GM12874 (cell line): ENCODE data around the gene ATP5PO.

Experiments
- TF ChIP-seq, protein P1 (sequence below): IDR thresholded peaks from 2 replicates; pipeline ENCODE4 v1.5.1; 2011; ENCODE audit warnings: low read depth, mild to moderate bottlenecking, control low read depth, low read length, moderate library complexity; ENCODE audit not compliant: insufficient read depth

The ATP5PO gene

DNA sequence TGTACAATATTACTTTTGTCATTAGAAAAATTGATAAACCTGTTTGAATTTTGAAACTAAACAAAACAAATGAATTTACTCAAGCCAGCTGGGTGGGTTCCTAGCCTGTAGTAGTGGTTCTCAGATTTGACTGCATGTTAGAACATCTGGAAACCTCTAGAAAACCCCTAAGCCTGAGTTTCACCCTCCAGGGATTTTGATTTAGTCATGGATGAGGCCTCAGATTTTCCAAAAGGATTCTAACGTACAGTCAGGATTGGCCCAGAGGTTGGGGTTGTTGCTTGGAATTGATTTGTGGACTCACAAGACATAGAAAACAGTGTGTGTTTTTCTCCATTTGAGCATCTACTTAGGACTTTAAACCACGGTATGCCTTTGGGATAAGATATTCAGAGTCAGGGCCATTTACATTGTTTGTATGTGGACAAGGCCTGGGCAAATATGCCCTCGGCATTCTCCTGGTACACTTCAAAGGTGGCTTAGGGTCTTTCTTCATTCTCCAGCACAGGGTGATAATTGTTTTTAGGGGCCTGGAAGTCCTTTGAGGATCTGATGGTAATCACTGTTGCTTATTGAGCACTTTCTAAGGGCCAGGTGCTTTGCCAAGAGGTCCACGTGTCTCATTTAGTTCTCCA is 42.6 kb downstream of the ATP5PO start:
- TF ChIP-seq, protein P1, sequence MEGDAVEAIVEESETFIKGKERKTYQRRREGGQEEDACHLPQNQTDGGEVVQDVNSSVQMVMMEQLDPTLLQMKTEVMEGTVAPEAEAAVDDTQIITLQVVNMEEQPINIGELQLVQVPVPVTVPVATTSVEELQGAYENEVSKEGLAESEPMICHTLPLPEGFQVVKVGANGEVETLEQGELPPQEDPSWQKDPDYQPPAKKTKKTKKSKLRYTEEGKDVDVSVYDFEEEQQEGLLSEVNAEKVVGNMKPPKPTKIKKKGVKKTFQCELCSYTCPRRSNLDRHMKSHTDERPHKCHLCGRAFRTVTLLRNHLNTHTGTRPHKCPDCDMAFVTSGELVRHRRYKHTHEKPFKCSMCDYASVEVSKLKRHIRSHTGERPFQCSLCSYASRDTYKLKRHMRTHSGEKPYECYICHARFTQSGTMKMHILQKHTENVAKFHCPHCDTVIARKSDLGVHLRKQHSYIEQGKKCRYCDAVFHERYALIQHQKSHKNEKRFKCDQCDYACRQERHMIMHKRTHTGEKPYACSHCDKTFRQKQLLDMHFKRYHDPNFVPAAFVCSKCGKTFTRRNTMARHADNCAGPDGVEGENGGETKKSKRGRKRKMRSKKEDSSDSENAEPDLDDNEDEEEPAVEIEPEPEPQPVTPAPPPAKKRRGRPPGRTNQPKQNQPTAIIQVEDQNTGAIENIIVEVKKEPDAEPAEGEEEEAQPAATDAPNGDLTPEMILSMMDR, result no peak

DNA sequence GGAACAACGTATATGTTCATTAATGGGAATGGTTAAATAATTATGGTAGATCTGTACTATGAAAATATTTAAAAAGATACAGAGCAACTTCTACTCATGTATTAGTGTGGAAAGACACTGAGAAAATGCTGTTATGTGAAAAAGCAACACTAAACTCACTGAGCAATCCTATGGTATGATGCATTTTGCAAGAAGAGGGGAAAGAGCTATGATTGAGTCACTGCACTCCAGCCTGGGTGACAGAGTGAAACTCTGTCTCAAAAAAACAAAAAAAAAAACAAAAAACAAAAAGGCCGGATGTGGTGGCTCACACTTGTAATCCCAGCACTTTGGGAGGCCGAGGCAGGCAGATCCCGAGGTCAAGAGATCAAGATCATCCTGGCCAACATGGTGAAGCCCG is 44.4 kb downstream of the ATP5PO start:
- TF ChIP-seq, protein P1, result no peak

DNA sequence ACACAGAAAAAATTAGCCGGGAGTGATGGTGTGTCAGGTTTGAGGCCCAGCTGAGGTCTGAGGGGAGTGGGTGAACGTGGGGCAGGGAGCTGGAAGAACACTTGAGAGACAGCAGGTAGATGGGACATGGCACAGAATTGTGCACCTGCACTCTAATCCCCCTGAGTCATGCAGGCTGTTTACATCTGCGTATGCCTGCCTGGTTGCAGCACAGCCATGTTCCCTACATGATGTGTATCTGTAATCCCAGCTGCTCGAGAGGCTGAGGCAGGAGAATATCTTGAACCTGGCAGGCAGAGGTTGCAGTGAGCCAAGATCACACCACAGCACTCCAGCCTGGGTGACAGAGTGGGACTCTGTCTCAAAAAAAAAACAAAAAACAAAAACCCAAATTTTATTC is 44.8 kb downstream of the ATP5PO start:
- TF ChIP-seq, protein P1, result no peak

DNA sequence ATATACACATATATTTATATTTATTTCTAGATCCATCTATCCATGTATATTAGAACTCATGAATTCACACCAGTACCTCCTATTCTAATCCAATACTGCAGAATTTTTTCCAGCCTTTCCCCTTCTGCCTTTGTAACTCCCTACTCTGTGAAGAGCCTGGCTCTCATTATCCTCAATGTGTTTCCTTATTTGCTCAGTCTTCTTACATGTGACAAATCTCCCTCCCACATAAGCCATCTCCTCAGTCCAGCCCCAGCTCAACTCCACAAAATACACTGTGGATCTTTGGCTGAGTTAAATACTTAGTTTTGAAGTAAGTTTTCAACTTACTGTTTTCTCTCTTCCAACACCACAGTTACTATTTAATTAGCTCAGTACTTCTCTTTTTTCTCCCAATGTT is 45.7 kb downstream of the ATP5PO start:
- TF ChIP-seq, protein P1, result no peak

DNA sequence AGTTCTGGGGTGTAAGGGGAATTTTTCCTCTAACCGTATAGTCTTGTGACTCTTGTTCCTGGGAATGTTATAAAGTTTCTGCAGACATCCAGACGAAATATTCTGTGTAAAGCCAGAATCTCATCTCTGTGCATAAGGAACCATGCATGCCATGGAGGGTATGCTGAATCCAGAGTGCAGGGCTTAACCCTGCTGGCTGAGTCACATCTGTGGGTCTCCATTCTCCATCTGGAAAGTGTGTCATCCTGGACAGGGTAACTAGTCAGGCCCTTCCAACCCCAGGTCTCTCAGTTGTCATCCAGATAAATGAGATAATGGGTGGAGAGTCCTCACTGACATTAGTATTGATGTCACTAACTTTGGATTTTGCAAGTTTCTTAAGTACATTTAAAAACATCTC is 48.8 kb downstream of the ATP5PO start:
- TF ChIP-seq, protein P1, result no peak

DNA sequence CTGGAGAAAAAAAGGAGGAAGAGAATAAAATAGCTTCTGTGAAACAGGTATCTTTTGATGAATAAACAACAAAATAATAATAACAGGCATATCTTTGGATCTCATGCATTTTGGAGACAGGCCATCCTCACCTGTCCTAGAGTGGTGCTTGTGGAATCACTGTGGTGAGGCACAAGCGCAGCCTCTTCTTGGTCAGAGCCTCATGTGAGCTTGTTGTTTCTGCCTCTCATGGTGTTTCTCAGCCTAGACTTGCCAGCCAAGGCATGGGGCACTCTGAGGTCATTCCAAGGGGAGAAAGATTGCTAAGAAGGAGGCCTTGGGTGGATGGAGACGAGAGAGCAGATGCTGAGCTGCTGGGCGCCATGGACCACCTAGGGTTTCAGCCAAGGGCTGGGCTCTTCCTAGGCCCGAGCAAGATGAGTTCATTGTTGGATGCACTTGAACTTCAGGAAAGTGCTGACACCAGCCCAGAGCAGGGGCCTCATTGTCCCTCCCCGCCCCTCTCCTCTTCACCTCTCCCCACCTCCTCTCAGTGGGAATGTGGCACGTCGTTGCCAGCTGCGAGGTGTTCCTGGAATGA is 49.5 kb downstream of the ATP5PO start:
- TF ChIP-seq, protein P1, result no peak

DNA sequence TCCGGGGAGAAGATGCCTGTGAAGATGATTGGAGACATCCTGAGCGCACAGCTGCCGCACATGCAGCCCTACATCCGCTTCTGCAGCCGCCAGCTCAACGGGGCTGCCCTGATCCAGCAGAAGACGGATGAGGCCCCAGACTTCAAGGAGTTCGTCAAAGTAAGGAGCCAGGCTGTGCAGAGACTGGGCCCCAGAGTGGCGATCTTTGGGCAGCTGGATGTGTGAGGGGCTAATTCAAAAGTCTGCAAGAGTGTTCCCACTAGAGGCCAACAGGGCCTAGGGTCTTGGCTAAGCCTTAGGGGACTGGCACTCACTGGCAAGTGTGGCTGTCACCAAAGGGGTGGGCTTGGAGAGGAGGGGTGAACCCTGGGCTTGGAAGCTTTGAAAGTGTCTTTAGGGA is 50.4 kb downstream of the ATP5PO start:
- TF ChIP-seq, protein P1, result no peak
